Colonic mucosa (tissue), 2 donors: ENCODE data around the gene LYRM4. TPM values are rescaled to one million over a fixed set of nuclear protein-coding genes. Genes with fewer than 3 reads are reported as not detected.

Experiments used
- microRNA-seq: library from miRNA; unstranded; fragments of <30 nt; microRNA quantifications from one replicate; pipeline ENCODE4, GENCODE V29; 2019
- total RNA-seq, 2 donors: library from RNA; stranded (reverse); fragmentation: NEBNext Ultra II Directional in 1 of 2; extraction: Animal tissue kit (Norgen Biotek cat#: 25700) in 1 of 2; gene quantifications; one replicate each; pipeline ENCODE4 v1.2.1, GENCODE V29; 2021
- donor health status: DM: no; HTN: no; CAD: no.
- donor health status: DM: no; HTN: no; CAD: no.

The LYRM4 gene
- total RNA-seq, 2 donors from 2014 or later: 14.0 to 17.4 TPM

Small RNAs within 50 kb of the gene (microRNA-seq; reads per million reads assigned to microRNA genes)
- 1.7 reads per million for gene MIR3691

Other genes with a start within 250 kb of the LYRM4 start
- 1 to 10 TPM; 1.0 to 5.5 TPM for gene PPP1R3G, start 175.6 kb downstream of the LYRM4 start, total RNA-seq
- 10 to 100 TPM; 14.7 to 23.0 TPM for gene FARS2, start 563 bp upstream of the LYRM4 start, total RNA-seq